ENCODE data around the gene LIMCH1. TPM values are rescaled to one million over a fixed set of nuclear protein-coding genes. Genes with fewer than 3 reads are reported as not detected.
A peak's percentile ranks its signal among the peaks of the same experiment; 100 is the strongest.

LIMCH1 gene
- total RNA-seq, 1 donor from 2014 or later = 257 TPM

GRCh38 chr4:41540687-41541086 is 2.7 kb downstream of the LIMCH1 start:
- peaks cover 1% of the 10 kb centered on the region for H3K27me3 Mint-ChIP-seq (ENCODE audit: unreplicated experiment)

GRCh38 chr4:41541687-41542094 is 3.7 kb downstream of the LIMCH1 start:
- Mint-ChIP-seq H3K36me3 (ENCODE audit: low read depth, unreplicated experiment) (no peaks in the 10 kb centered on the region), H3K27ac (ENCODE audit: unreplicated experiment) (peak overlapping the region; percentile 22), H3K4me1 (ENCODE audit: unreplicated experiment) (peaks cover 73% of the 10 kb centered on the region), H3K4me3 (ENCODE audit: unreplicated experiment) (peak overlapping the region; percentile 27), H3K9me3 (ENCODE audit: unreplicated experiment) (no peaks in the 10 kb centered on the region), H3K27me3 (ENCODE audit: unreplicated experiment) (peaks cover 1% of the 10 kb centered on the region)
- TF ChIP-seq CTCF (IDR thresholded peaks at IDR 0.05; ENCODE audit: unreplicated experiment) = no peak
- DNase-seq (ENCODE audit: low spot score) = no peak

More at GRCh38 chr4:41540687-41541086, 2.7 kb downstream of the LIMCH1 start:
- no peak for TF ChIP-seq CTCF (IDR thresholded peaks at IDR 0.05; ENCODE audit: unreplicated experiment)
- Mint-ChIP-seq H3K4me1 (ENCODE audit: unreplicated experiment) (peaks cover 80% of the 10 kb centered on the region), H3K9me3 (ENCODE audit: unreplicated experiment) (no peaks in the 10 kb centered on the region), H3K36me3 (ENCODE audit: low read depth, unreplicated experiment) (no peaks in the 10 kb centered on the region), H3K4me3 (ENCODE audit: unreplicated experiment) (peak overlapping the region; percentile 18), H3K27ac (ENCODE audit: unreplicated experiment) (peak overlapping the region; percentile 50)
- DNase-seq (ENCODE audit: low spot score) = no peak

- TF ChIP-seq CTCF (IDR thresholded peaks at IDR 0.05; ENCODE audit: unreplicated experiment) = no peak
- Mint-ChIP-seq H3K27ac (ENCODE audit: unreplicated experiment) (no peak overlapping the region), H3K4me3 (ENCODE audit: unreplicated experiment) (no peak overlapping the region), H3K27me3 (ENCODE audit: unreplicated experiment) (peaks cover 1% of the 10 kb centered on the region), H3K4me1 (ENCODE audit: unreplicated experiment) (peaks cover 67% of the 10 kb centered on the region), H3K36me3 (ENCODE audit: low read depth, unreplicated experiment) (no peaks in the 10 kb centered on the region), H3K9me3 (ENCODE audit: unreplicated experiment) (no peaks in the 10 kb centered on the region)
- no peak for DNase-seq (ENCODE audit: low spot score)
Observed at GRCh38 chr4:41542526-41543275, 4.7 kb downstream of the LIMCH1 start.

GRCh38 chr4:41545238-41545637 is 7.3 kb downstream of the LIMCH1 start:
- Mint-ChIP-seq H3K9me3 (ENCODE audit: unreplicated experiment) (no peaks in the 10 kb centered on the region), H3K4me3 (ENCODE audit: unreplicated experiment) (no peak overlapping the region), H3K27ac (ENCODE audit: unreplicated experiment) (peak overlapping the region; percentile 81), H3K36me3 (ENCODE audit: low read depth, unreplicated experiment) (no peaks in the 10 kb centered on the region), H3K27me3 (ENCODE audit: unreplicated experiment) (no peaks in the 10 kb centered on the region), H3K4me1 (ENCODE audit: unreplicated experiment) (peaks cover 45% of the 10 kb centered on the region)
- DNase-seq (ENCODE audit: low spot score) = no peak
- no peak for TF ChIP-seq CTCF (IDR thresholded peaks at IDR 0.05; ENCODE audit: unreplicated experiment)

- H3K36me3 Mint-ChIP-seq (ENCODE audit: low read depth, unreplicated experiment) = peaks cover 1% of the 10 kb centered on the region
- no peak for TF ChIP-seq CTCF (IDR thresholded peaks at IDR 0.05; ENCODE audit: unreplicated experiment)
- H3K4me1 Mint-ChIP-seq (ENCODE audit: unreplicated experiment) = peaks cover 45% of the 10 kb centered on the region
- H3K27ac Mint-ChIP-seq (ENCODE audit: unreplicated experiment) = peak overlapping the region; percentile 2
- H3K9me3 Mint-ChIP-seq (ENCODE audit: unreplicated experiment) = no peaks in the 10 kb centered on the region
- no peak overlapping the region for H3K4me3 Mint-ChIP-seq (ENCODE audit: unreplicated experiment)
- H3K27me3 Mint-ChIP-seq (ENCODE audit: unreplicated experiment) = no peaks in the 10 kb centered on the region
- DNase-seq (ENCODE audit: low spot score) = no peak
Observed at GRCh38 chr4:41546638-41547037, 8.7 kb downstream of the LIMCH1 start.
